GM21526 (cell line): ENCODE results near the gene CCND1.

ENCODE experiments used
- ATAC-seq: cut with Tn5 transposase; IDR thresholded peaks from one replicate; pipeline ENCODE4 v1.9.1; 2021; ENCODE audit warnings: moderate library complexity; ENCODE audit not compliant: unreplicated experiment, low FRiP score

The CCND1 gene

GRCh38 chr11:69651834-69652620 is 11.1 kb downstream of the CCND1 start:
- no peak for ATAC-seq

- no peak for ATAC-seq
These were observed 12.0 kb downstream of the CCND1 start for GRCh38 chr11:69652999-69653398.

- no peak for ATAC-seq
These were observed 12.5 kb downstream of the CCND1 start for GRCh38 chr11:69653406-69653960.

GRCh38 chr11:69654001-69654659 is 13.2 kb downstream of the CCND1 start:
- no peak for ATAC-seq

- ATAC-seq, result no peak
These were observed 13.9 kb downstream of the CCND1 start for GRCh38 chr11:69654660-69655478.

- no peak for ATAC-seq
These were observed 14.8 kb downstream of the CCND1 start for GRCh38 chr11:69655479-69656428.

- no peak for ATAC-seq
These were observed 15.8 kb downstream of the CCND1 start for GRCh38 chr11:69656536-69657455.

GRCh38 chr11:69657456-69657910 is 16.5 kb downstream of the CCND1 start:
- ATAC-seq, result no peak

- ATAC-seq, result no peak
These were observed 17.1 kb downstream of the CCND1 start for GRCh38 chr11:69657911-69658625.

- ATAC-seq, result no peak
These were observed 17.9 kb downstream of the CCND1 start for GRCh38 chr11:69658626-69659450.

GRCh38 chr11:69659591-69659990 is 18.6 kb downstream of the CCND1 start:
- no peak for ATAC-seq

GRCh38 chr11:69660001-69660500 is 19.1 kb downstream of the CCND1 start:
- no peak for ATAC-seq

GRCh38 chr11:69661413-69661715 is 20.4 kb downstream of the CCND1 start:
- ATAC-seq, result no peak

- no peak for ATAC-seq
These were observed 21.2 kb downstream of the CCND1 start for GRCh38 chr11:69662021-69662698.

GRCh38 chr11:69662806-69663205 is 21.9 kb downstream of the CCND1 start:
- ATAC-seq, result no peak

GRCh38 chr11:69663326-69663725 is 22.4 kb downstream of the CCND1 start:
- no peak for ATAC-seq
